Adrenal gland (tissue), 12 donors: Measurements from ENCODE around the gene TMEM179. TPM values are rescaled to one million over a fixed set of nuclear protein-coding genes. Genes with fewer than 3 reads are reported as not detected.
A peak's percentile ranks its signal among the peaks of the same experiment; 100 is the strongest.

Experiments
- DNase-seq, 7 donors: peaks; one replicate each; pipeline ENCODE4 v3.0.0-alpha.2; 2019 to 2020
- H3K27ac ChIP-seq, 5 donors: fragments of 200-600 bp; sonication (generic) in 4 of 5; 1 replicate in 3 of 5; 2 replicates in 2 of 5; pipeline versions ENCODE4 v1.5.1 to v1.8.0; 2016 to 2020; ENCODE audit warnings: mild to moderate bottlenecking in 1 of 5
- H3K27me3 ChIP-seq: fragments of 200-600 bp; 2 replicates; pipeline ENCODE4 v1.8.0; 2021
- H3K36me3 ChIP-seq, 2 donors: fragments of 200-600 bp; replicated peaks in 1 of 2; 1 replicate in 1 of 2; 2 replicates in 1 of 2; pipeline versions ENCODE4 v1.5.1 to v1.8.0; 2018 to 2022
- H3K4me1 ChIP-seq, 2 donors: fragments of 200-600 bp; replicated peaks in 1 of 2; 1 replicate in 1 of 2; 2 replicates in 1 of 2; pipeline versions ENCODE4 v1.5.1 to v1.8.0; 2018 to 2021
- H3K4me3 ChIP-seq, 4 donors: fragments of 200-600 bp; sonication (generic) in 3 of 4; one replicate each; pipeline ENCODE4 v1.5.1; 2016 to 2018
- H3K9me3 ChIP-seq, 3 donors: fragments of 200-600 bp; sonication (generic) in 1 of 3; replicated peaks in 1 of 3; 1 replicate in 2 of 3; 2 replicates in 1 of 3; pipeline versions ENCODE4 v1.5.1 to v1.8.0; 2016 to 2021
- POLR2A ChIP-seq, 2 donors: fragments of 450-650 bp; IDR thresholded peaks; one replicate each; pipeline ENCODE4 v1.6.1; 2017; ENCODE audit warnings: antibody characterized with exemption in 2 of 2, mild to moderate bottlenecking in 2 of 2, moderate library complexity in 1 of 2
- whole genome bisulfite sequencing, 4 donors: extraction: QIAGEN DNeasy Blood & Tissue Kit in 2 of 4; methylation state at CpG; one replicate each; pipeline versions ENCODE4 v1.1.5 to v1.1.7; 2013 to 2017; 5-methylcytosine and 5-hydroxymethylcytosine counted together
- intact Hi-C, 2 donors: fragments of 100-400 bp; cut with DNase I; formaldehyde crosslinking; loops; one replicate each; pipeline versions ENCODE4 v1.14.1 to v1.15.0; 2022 to 2023
- polyA plus RNA-seq, 3 donors: library from polyadenylated mRNA; stranded (reverse); fragments of 200-250 nt in 2 of 3; fragments of 350-450 nt in 1 of 3; fragmentation: Illumina TruSeq in 1 of 3; extraction: RNeasy Lipid Tissue Mini Kit (QIAGEN cat#74804) in 1 of 3; gene quantifications; one replicate each; pipeline ENCODE4 v1.2.3, GENCODE V29; 2013 to 2014
- total RNA-seq, 9 donors: library from RNA; depleted of rRNA in 4 of 9; stranded (reverse); fragments of >200 nt in 4 of 9; fragments of 120-200 nt in 1 of 9; fragmentation: NEBNext Ultra II Directional in 1 of 9; extraction: Animal tissue kit (Norgen Biotek cat#: 25700) in 1 of 9; gene quantifications; one replicate each; pipeline versions ENCODE4 v1.1.0 to v1.2.4, GENCODE V29; 2013 to 2023
- TF ChIP-seq, protein P1 (sequence below), 6 experiments: fragments of 450-650 bp in 4 of 6; fragments of 200-600 bp in 2 of 6; sonication (generic) in 1 of 6; IDR thresholded peaks; 1 replicate in 5 of 6; 2 replicates in 1 of 6; pipeline versions ENCODE4 v1.5.1 to v1.8.0; 2016 to 2021; ENCODE audit warnings: antibody characterized with exemption in 6 of 6, mild to moderate bottlenecking in 2 of 6, moderate library complexity in 1 of 6
- donor health status: healthy with polysubstance abuse.
- donor health status: Bipolar disorder and iron deficiency.
- donor health status: DM: yes; HTN: yes; CAD: no.
- donor health status: DM: no; HTN: no; CAD: no.
- donor health status: DM: no; HTN: no; CAD: no.
- donor health status: DM: yes; HTN: yes; CAD: no.

The TMEM179 gene
- total and polyA plus RNA-seq, 12 donors: 4.3 to 76.7 (median 13.2) TPM

DNA sequence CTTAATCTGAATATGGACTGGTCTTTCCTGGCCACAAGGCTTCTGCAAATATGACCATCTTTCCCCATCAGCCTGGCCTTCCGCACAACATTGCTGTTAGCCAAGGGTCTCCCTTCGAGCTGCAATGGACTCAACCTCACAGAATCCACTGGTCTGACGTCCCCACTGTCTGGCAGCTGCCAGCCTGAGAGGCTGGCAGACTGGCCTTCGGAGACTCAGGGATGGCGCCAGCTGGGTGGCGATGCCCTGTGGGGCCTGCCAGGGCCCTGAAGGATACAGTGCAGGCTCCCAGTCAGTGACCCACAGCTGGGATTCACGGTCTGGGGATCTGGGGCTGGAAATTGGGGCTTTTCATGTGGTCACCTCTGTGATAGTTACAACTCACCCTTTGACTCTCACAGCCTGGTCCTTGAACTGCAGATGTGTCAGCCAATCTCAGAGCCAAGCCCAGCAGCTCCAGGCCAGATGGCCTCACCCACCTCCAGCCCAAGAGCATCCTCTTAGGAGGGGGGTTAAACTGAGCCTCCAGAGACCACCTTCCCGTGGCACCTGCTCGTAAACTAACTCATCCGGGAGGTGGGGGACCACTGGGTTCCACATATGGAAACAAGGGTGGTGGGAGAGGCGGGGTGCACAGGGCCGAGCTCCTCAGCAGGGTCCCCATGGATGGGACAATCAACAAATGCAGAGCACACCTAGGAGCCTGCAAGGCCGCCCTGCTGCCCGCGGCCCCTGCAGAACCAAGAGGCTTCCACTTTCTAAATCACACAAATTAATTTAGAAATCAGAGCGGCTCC is 46.1 kb downstream of the TMEM179 start:
- no peak for DNase-seq
- 65 to 92% (median 86%) methylated on average over 15 to 16 of the region's 16 CpGs for WGBS, 4 donors
- TF ChIP-seq, protein P1, sequence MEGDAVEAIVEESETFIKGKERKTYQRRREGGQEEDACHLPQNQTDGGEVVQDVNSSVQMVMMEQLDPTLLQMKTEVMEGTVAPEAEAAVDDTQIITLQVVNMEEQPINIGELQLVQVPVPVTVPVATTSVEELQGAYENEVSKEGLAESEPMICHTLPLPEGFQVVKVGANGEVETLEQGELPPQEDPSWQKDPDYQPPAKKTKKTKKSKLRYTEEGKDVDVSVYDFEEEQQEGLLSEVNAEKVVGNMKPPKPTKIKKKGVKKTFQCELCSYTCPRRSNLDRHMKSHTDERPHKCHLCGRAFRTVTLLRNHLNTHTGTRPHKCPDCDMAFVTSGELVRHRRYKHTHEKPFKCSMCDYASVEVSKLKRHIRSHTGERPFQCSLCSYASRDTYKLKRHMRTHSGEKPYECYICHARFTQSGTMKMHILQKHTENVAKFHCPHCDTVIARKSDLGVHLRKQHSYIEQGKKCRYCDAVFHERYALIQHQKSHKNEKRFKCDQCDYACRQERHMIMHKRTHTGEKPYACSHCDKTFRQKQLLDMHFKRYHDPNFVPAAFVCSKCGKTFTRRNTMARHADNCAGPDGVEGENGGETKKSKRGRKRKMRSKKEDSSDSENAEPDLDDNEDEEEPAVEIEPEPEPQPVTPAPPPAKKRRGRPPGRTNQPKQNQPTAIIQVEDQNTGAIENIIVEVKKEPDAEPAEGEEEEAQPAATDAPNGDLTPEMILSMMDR (IDR thresholded peaks at IDR 0.05): no peak
- no peak for TF ChIP-seq POLR2A (IDR thresholded peaks at IDR 0.05)
- Histone ChIP-seq H3K36me3 (no peaks in the 10 kb centered on the region), H3K27ac (no peak overlapping the region), H3K4me3 (no peak overlapping the region), H3K4me1 (no peaks in the 10 kb centered on the region), H3K27me3 (no peaks in the 10 kb centered on the region), H3K9me3 (no peaks in the 10 kb centered on the region)
- intact Hi-C loops: no loop called here

DNA sequence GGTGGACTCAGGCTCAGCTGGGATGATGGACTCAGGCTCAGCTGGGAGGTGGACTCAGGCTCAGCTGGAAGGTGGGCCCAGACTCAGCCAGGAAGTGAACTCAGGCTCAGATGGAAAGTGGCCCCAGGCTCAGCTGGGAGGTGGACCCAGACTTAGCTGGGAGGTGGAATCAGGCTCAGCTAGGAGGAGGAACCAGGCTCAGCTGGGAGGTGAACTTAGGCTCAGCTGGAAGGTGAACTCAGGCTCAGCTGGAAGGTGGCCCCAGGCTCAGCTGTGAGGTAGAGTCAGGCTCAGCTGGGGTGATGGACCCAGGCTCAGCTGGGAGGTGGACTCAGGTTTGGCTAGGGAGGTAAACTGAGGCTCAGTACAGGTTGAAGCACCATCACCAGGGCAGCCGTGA is 46.8 kb downstream of the TMEM179 start:
- H3K36me3 ChIP-seq: no peaks in the 10 kb centered on the region
- intact Hi-C loops: no loop called here
- H3K27me3 ChIP-seq: no peaks in the 10 kb centered on the region
- TF ChIP-seq, protein P1 (IDR thresholded peaks at IDR 0.05): no peak
- no peak for TF ChIP-seq POLR2A (IDR thresholded peaks at IDR 0.05)
- peak in 1 of 7 donors; percentile 1 for DNase-seq
- H3K4me3 ChIP-seq: no peak overlapping the region
- H3K27ac ChIP-seq: no peak overlapping the region
- no peaks in the 10 kb centered on the region for H3K4me1 ChIP-seq
- H3K9me3 ChIP-seq: no peaks in the 10 kb centered on the region
- WGBS, 4 donors: 83 to 95% (median 93%) methylated on average over 1 of the region's 1 CpG; no CpG with 5 or more reads in 1 of the 4 donors

DNA sequence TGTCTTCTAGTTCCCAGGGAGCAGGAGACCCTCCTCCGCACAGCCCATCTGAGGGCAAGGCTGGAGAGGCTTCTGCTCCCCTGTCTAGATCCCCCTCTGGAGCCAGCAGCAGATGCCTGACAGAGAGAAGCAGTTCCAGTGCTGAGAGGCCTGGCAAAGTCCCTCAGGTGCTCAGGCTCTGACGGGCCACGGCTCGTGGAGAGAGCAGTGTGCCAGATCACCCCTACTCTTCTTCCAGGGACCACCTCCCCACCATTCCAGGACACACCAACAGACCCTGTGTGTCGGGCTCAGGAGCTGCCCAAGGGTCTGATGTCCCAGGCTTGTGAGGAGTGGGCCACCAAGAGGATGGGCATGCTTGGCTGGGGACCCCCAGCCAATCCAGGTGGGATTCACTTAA is 47.5 kb downstream of the TMEM179 start:
- DNase-seq: no peak
- 59 to 84% (median 80%) methylated on average over 4 to 5 of the region's 5 CpGs for WGBS, 4 donors
- Histone ChIP-seq H3K4me3 (no peak overlapping the region), H3K4me1 (no peaks in the 10 kb centered on the region), H3K36me3 (no peaks in the 10 kb centered on the region), H3K27me3 (no peaks in the 10 kb centered on the region), H3K27ac (no peak overlapping the region), H3K9me3 (no peaks in the 10 kb centered on the region)
- intact Hi-C loops: no loop called here
- TF ChIP-seq POLR2A (IDR thresholded peaks at IDR 0.05): no peak
- TF ChIP-seq, protein P1 (IDR thresholded peaks at IDR 0.05): no peak

DNA sequence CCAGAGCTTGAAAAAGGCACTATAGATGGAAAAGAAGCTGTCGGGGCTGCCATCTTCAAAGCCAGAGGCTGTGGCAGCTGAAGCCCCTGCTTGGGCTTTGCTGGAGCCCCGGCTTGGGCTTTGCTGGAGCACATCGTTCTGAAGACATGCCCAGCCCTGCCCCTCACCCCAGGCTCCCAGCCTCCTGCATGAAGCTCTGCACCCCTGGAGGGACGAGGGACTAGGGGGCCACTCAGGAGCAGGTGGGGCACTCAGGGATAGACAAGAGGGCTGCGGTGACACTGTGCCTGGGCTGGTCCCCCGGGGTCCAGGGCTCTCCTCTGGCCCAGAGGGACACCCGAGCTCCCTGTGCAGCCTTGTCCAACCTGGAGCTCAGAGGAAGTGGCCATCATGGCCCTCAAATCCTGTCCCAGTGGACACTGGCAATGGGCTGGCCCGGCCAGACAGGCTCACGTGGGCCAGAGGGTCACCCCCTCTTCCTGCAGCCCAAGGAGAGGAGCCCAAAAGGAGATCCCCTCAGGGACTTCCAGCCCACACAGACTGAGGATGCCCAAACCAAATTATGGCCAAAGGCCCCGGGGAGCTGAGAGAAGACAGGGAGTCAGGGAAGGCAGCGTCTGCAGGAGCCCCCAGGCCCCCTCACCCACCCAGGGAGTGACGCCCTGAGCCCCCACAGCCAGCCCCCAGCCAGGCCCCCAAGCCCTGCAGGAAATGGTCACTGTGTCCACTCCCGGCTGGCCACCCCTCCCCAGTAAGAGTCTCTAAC is 48.1 kb downstream of the TMEM179 start:
- peak in 1 of 7 donors; percentile 5 for DNase-seq
- Histone ChIP-seq H3K9me3 (no peaks in the 10 kb centered on the region), H3K4me3 (no peak overlapping the region), H3K4me1 (no peaks in the 10 kb centered on the region), H3K27ac (no peak overlapping the region), H3K27me3 (no peaks in the 10 kb centered on the region), H3K36me3 (no peaks in the 10 kb centered on the region)
- TF ChIP-seq, protein P1 (IDR thresholded peaks at IDR 0.05): no peak
- TF ChIP-seq POLR2A (IDR thresholded peaks at IDR 0.05): no peak
- intact Hi-C loops: no loop called here
- WGBS, 4 donors: 68 to 79% (median 70%) methylated on average over 4 to 13 of the region's 13 CpGs
